Measurements from ENCODE around the gene CD302. TPM values are rescaled to one million over a fixed set of nuclear protein-coding genes. Genes with fewer than 3 reads are reported as not detected.
"Not testable (repeated sequence)": the region's sequence is repeated elsewhere in the genome, so short reads cannot be mapped to it uniquely, and the experiment has no call there.

Gene CD302
- polyA plus RNA-seq, 1 donor (not counting 4 experiments of a cell fraction or from before 2014, with no cell fraction given): 0.20 TPM

DNA sequence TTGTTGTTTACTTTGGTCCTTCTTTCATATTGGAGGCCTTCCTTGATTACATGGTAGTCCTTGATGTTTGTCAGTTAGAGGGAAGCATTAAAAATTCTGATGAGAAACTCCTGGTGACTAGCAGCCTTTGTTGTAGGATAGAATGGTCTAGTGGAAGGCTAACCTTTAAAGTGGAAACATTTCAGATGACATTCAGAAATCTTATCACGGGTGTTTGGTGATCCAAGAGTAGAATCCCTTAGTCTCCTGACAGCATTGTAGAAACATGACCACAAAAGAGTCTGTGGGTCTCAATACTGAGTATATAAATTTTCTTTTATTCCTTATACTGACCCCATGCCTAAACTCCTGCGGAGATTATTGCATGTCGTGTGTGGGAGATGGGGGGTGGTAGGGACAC lies 72.3 kb downstream of the CD302 start:
- dilution Hi-C loops (cut with MboI; ENCODE audit: extremely low pct_ligation_motif_present, low sequenced_read_pairs): no loop called here
- H3K36me3 ChIP-seq (ENCODE audit: control insufficient read depth in 2 of 2, extremely low read depth in 1 of 2, insufficient read depth in 2 of 2, low read length in 2 of 2): peaks cover 10 to 22% of the 10 kb centered on the region in 2 experiments
- peaks cover 3% of the 10 kb centered on the region for H3K9me1 ChIP-seq (ENCODE audit: control insufficient read depth, extremely low read depth, insufficient read depth, low read length)
- FAIRE-seq (no peak), DNase-seq (ENCODE audit: low read depth, low spot score) (no peak)
- H3K4me2 ChIP-seq (ENCODE audit: control insufficient read depth, extremely low read depth, insufficient read depth, low read depth, low read length): no peak overlapping the region
- H3K9me3 ChIP-seq (ENCODE audit: control insufficient read depth, low read depth, low read length): no peaks in the 10 kb centered on the region
- peaks cover 99% of the 10 kb centered on the region for H3K79me2 ChIP-seq (ENCODE audit: control insufficient read depth, insufficient read depth, low read length)
- H2AFZ ChIP-seq (ENCODE audit: control insufficient read depth, low read length): no peak overlapping the region
- H3K9ac ChIP-seq (ENCODE audit: control insufficient read depth, extremely low read depth, insufficient read depth, low read length): no peak overlapping the region
- no peaks in the 10 kb centered on the region for H3K27me3 ChIP-seq (ENCODE audit: control insufficient read depth, extremely low read depth, insufficient read depth, low read length)
- no peak overlapping the region for H3K4me3 ChIP-seq (ENCODE audit: control insufficient read depth in 2 of 3, extremely low read depth in 1 of 3, insufficient read depth in 2 of 3, low read depth in 1 of 3, low read length in 3 of 3)
- H3K4me1 ChIP-seq (ENCODE audit: control insufficient read depth, extremely low read depth, insufficient read depth, low read length): no peaks in the 10 kb centered on the region
- H3K27ac ChIP-seq (ENCODE audit: control insufficient read depth, insufficient read depth, low read length): no peak overlapping the region
- H4K20me1 ChIP-seq (ENCODE audit: control insufficient read depth, extremely low read depth, insufficient read depth, low read length): peaks cover 50% of the 10 kb centered on the region
- TF ChIP-seq, protein P1, sequence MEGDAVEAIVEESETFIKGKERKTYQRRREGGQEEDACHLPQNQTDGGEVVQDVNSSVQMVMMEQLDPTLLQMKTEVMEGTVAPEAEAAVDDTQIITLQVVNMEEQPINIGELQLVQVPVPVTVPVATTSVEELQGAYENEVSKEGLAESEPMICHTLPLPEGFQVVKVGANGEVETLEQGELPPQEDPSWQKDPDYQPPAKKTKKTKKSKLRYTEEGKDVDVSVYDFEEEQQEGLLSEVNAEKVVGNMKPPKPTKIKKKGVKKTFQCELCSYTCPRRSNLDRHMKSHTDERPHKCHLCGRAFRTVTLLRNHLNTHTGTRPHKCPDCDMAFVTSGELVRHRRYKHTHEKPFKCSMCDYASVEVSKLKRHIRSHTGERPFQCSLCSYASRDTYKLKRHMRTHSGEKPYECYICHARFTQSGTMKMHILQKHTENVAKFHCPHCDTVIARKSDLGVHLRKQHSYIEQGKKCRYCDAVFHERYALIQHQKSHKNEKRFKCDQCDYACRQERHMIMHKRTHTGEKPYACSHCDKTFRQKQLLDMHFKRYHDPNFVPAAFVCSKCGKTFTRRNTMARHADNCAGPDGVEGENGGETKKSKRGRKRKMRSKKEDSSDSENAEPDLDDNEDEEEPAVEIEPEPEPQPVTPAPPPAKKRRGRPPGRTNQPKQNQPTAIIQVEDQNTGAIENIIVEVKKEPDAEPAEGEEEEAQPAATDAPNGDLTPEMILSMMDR (optimal IDR thresholded peaks at IDR 0.05 in 1 of 3, IDR thresholded peaks at IDR 0.05 in 1 of 3, conservative IDR thresholded peaks at IDR 0.05 in 1 of 3; ENCODE audit: extremely low read depth in 1 of 3, insufficient read depth in 2 of 3, low read length in 3 of 3): no peak
- no peak for TF ChIP-seq EZH2 (IDR thresholded peaks at IDR 0.05; ENCODE audit: low read length)

- not testable (repeated sequence) for H3K9me3 ChIP-seq (ENCODE audit: control insufficient read depth, low read depth, low read length); H3K4me3 ChIP-seq (ENCODE audit: control insufficient read depth in 2 of 3, extremely low read depth in 1 of 3, insufficient read depth in 2 of 3, low read depth in 1 of 3, low read length in 3 of 3); H3K27ac ChIP-seq (ENCODE audit: control insufficient read depth, insufficient read depth, low read length); DNase-seq (ENCODE audit: low read depth, low spot score); H2AFZ ChIP-seq (ENCODE audit: control insufficient read depth, low read length); H3K9ac ChIP-seq (ENCODE audit: control insufficient read depth, extremely low read depth, insufficient read depth, low read length); H3K4me1 ChIP-seq (ENCODE audit: control insufficient read depth, extremely low read depth, insufficient read depth, low read length); H3K9me1 ChIP-seq (ENCODE audit: control insufficient read depth, extremely low read depth, insufficient read depth, low read length); FAIRE-seq; H3K4me2 ChIP-seq (ENCODE audit: control insufficient read depth, extremely low read depth, insufficient read depth, low read depth, low read length); H3K27me3 ChIP-seq (ENCODE audit: control insufficient read depth, extremely low read depth, insufficient read depth, low read length)
- Histone ChIP-seq H3K79me2 (ENCODE audit: control insufficient read depth, insufficient read depth, low read length) (peaks cover 99% of the 10 kb centered on the region), H4K20me1 (ENCODE audit: control insufficient read depth, extremely low read depth, insufficient read depth, low read length) (peaks cover 52% of the 10 kb centered on the region), H3K36me3 (ENCODE audit: control insufficient read depth in 2 of 2, extremely low read depth in 1 of 2, insufficient read depth in 2 of 2, low read length in 2 of 2) (peaks cover 12 to 17% of the 10 kb centered on the region in 2 experiments)
- dilution Hi-C loops (cut with MboI; ENCODE audit: extremely low pct_ligation_motif_present, low sequenced_read_pairs): loop anchor here (25.0 kb wide), 1 partner anchor 113 kb away; the partner anchor contains the start of gene BAZ2B
These were observed 73.0 kb downstream of the CD302 start for GRCh38 chr2:159724795-159725572.
